GM23338 (cell line): ENCODE data around the gene KARS1. TPM values are rescaled to one million over a fixed set of nuclear protein-coding genes. Genes with fewer than 3 reads are reported as not detected.

ENCODE experiments used
- ATAC-seq: fragments of 200-7000 bp; cut with Tn5 transposase; 3 replicates; pipeline ENCODE4 v1.9.1; 2020
- DNase-seq: peaks from one replicate; pipeline ENCODE4 v3.0.0-alpha.2; 2015; ENCODE audit warnings: low spot score
- H2AFZ ChIP-seq: fragments of 200-600 bp; sonication (generic); 2 replicates; pipeline ENCODE4 v1.8.0; 2016; ENCODE audit warnings: antibody characterized with exemption, mild to moderate bottlenecking, moderate library complexity
- H3F3A ChIP-seq: fragments of 200-600 bp; sonication (generic); replicated peaks from 2 replicates; pipeline ENCODE4 v1.8.0; 2017; ENCODE audit warnings: antibody characterized with exemption, mixed run types, low read depth
- H3K27ac ChIP-seq: fragments of 200-600 bp; sonication (generic); 2 replicates; pipeline ENCODE4 v1.6.1; 2016; ENCODE audit warnings: low read depth
- H3K27me3 ChIP-seq: fragments of 200-600 bp; sonication (generic); 2 replicates; pipeline ENCODE4 v1.8.0; 2016; ENCODE audit warnings: mild to moderate bottlenecking, mixed run types, moderate library complexity; ENCODE audit not compliant: insufficient read depth
- H3K36me3 ChIP-seq: fragments of 200-600 bp; sonication (generic); 2 replicates; pipeline ENCODE4 v1.8.0; 2016; ENCODE audit warnings: mild to moderate bottlenecking; ENCODE audit not compliant: insufficient read depth
- H3K4me1 ChIP-seq: fragments of 200-600 bp; sonication (generic); 2 replicates; pipeline ENCODE4 v1.8.0; 2016; ENCODE audit warnings: mild to moderate bottlenecking, moderate library complexity; ENCODE audit not compliant: insufficient read depth
- H3K4me2 ChIP-seq: fragments of 200-600 bp; sonication (generic); 2 replicates; pipeline ENCODE4 v1.7.1; 2017; ENCODE audit warnings: mixed run types
- H3K4me3 ChIP-seq: fragments of 200-600 bp; sonication (generic); 2 replicates; pipeline ENCODE4 v1.6.1; 2016; ENCODE audit warnings: mixed run types
- H3K79me2 ChIP-seq: fragments of 200-600 bp; sonication (generic); replicated peaks from 2 replicates; pipeline ENCODE4 v1.8.0; 2017; ENCODE audit warnings: mild to moderate bottlenecking; ENCODE audit not compliant: insufficient read depth
- H3K9me2 ChIP-seq: fragments of 200-600 bp; sonication (generic); 2 replicates; pipeline ENCODE4 v1.8.0; 2017; ENCODE audit not compliant: insufficient read depth
- H4K20me1 ChIP-seq: fragments of 200-600 bp; sonication (generic); replicated peaks from 2 replicates; pipeline ENCODE4 v1.8.0; 2017; ENCODE audit warnings: mild to moderate bottlenecking; ENCODE audit not compliant: insufficient read depth
- H3K27ac Mint-ChIP-seq: 2 replicates; pipeline ENCODE4 v1.8.0; 2020; ENCODE audit warnings: inconsistent platforms, mild to moderate bottlenecking, moderate library complexity, mixed read lengths
- H3K27me3 Mint-ChIP-seq: 3 replicates; pipeline ENCODE4 v1.8.0; 2022; ENCODE audit warnings: low read depth, mild to moderate bottlenecking, moderate library complexity, mixed read lengths, inconsistent platforms; ENCODE audit not compliant: insufficient read depth, poor library complexity
- H3K36me3 Mint-ChIP-seq: 3 replicates; pipeline ENCODE4 v1.8.0; 2021; ENCODE audit warnings: low read depth, mild to moderate bottlenecking, inconsistent platforms, moderate library complexity, mixed read lengths
- H3K4me1 Mint-ChIP-seq: 3 replicates; pipeline ENCODE4 v1.8.0; 2020; ENCODE audit warnings: mild to moderate bottlenecking, inconsistent platforms, mixed read lengths
- H3K4me3 Mint-ChIP-seq: 3 replicates; pipeline ENCODE4 v1.8.0; 2021; ENCODE audit warnings: moderate library complexity, mild to moderate bottlenecking, inconsistent platforms, mixed read lengths
- H3K9me3 Mint-ChIP-seq: 3 replicates; pipeline ENCODE4 v1.8.0; 2020; ENCODE audit warnings: moderate library complexity, mild to moderate bottlenecking, inconsistent platforms, mixed read lengths
- CTCF ChIP-seq, 2 experiments: fragments of 200-600 bp in 1 of 2; sonication (generic) in 1 of 2; conservative IDR thresholded peaks; 2 replicates each; pipeline versions ENCODE4 v1.5.1 to v1.6.1; 2016 to 2017; ENCODE audit warnings: antibody characterized with exemption in 2 of 2, low read depth in 2 of 2, mild to moderate bottlenecking in 2 of 2, moderate library complexity in 1 of 2
- EZH2phosphoT487 ChIP-seq: fragments of 200-600 bp; sonication (generic); IDR thresholded peaks from one replicate; pipeline ENCODE4 v1.8.1; 2018; ENCODE audit warnings: antibody characterized with exemption; ENCODE audit not compliant: unreplicated experiment
- JUNB ChIP-seq: IDR thresholded peaks from one replicate; pipeline ENCODE4 v1.6.1; 2016; ENCODE audit warnings: antibody characterized with exemption; ENCODE audit not compliant: unreplicated experiment
- REST ChIP-seq: IDR thresholded peaks from one replicate; pipeline ENCODE4 v1.6.1; 2018; ENCODE audit warnings: antibody characterized with exemption; ENCODE audit not compliant: unreplicated experiment
- ZNF462 ChIP-seq: fragments of 250-450 bp; sonication (Bioruptor Pico); IDR thresholded peaks from 2 replicates; pipeline ENCODE4 v1.5.0; 2020; ENCODE audit warnings: mild to moderate bottlenecking, moderate library complexity
- polyA plus RNA-seq: library from polyadenylated mRNA; unstranded; fragments of >200 nt; fragmentation: Nextera tagmentation; extraction: Ambion mirVana; gene quantifications from 2 replicates; pipeline ENCODE4 v1.2.1, GENCODE V29; 2016
- total RNA-seq: library from RNA; depleted of rRNA; stranded (reverse); fragments of >200 nt; shearing (Covaris generic); gene quantifications from 2 replicates; pipeline ENCODE4 v1.2.3, GENCODE V29; 2014

The KARS1 gene
- total and polyA plus RNA-seq, 2 experiments from 2014 or later: 220 to 229 TPM

GRCh38 chr16:75626806-75627205, 20.7 kb downstream of the KARS1 start:
- Mint-ChIP-seq H3K4me1 (no peaks in the 10 kb centered on the region; the same call in 1 of the 3 replicates), H3K27ac (no peak overlapping the region), H3K4me3 (no peak overlapping the region), H3K27me3 (peaks cover 2% of the 10 kb centered on the region), H3K36me3 (peaks cover 64% of the 10 kb centered on the region), H3K9me3 (no peaks in the 10 kb centered on the region)
- Histone ChIP-seq H3K9me2 (no peaks in the 10 kb centered on the region), H3K27ac (no peak overlapping the region), H3K4me1 (peaks cover 4% of the 10 kb centered on the region; the same call in 1 of the 2 replicates), H2AFZ (no peak overlapping the region), H3K27me3 (no peaks in the 10 kb centered on the region), H3K4me2 (no peak overlapping the region), H3K79me2 (peaks cover 5% of the 10 kb centered on the region; the same call in 1 of the 2 replicates), H4K20me1 (no peaks in the 10 kb centered on the region), H3F3A (peaks cover 14% of the 10 kb centered on the region; the same call in 1 of the 2 replicates), H3K36me3 (peaks cover 59% of the 10 kb centered on the region), H3K4me3 (no peak overlapping the region)
- ATAC-seq: no peak
- TF ChIP-seq JUNB: no peak
- no peak for TF ChIP-seq EZH2phosphoT487
- no peak for TF ChIP-seq ZNF462
- TF ChIP-seq CTCF (conservative IDR thresholded peaks at IDR 0.05; ENCODE audit: low read depth in 2 of 2): no peak
- no peak for TF ChIP-seq REST
- no peak for DNase-seq
